Keratinocyte (primary cell): ENCODE results near the gene DLG2. TPM values are rescaled to one million over a fixed set of nuclear protein-coding genes. Genes with fewer than 3 reads are reported as not detected.

ENCODE experiments used
- DNase-seq: peaks from one replicate; pipeline ENCODE4 v3.0.0-alpha.2; 2011; ENCODE audit warnings: low read depth, missing footprints, low spot score
- FAIRE-seq: peaks from 2 replicates; lab custom pipeline; 2011; peaks lifted over from hg19 to GRCh38; lab: Jason Lieb, UNC
- H2AFZ ChIP-seq: 2 replicates; pipeline ENCODE4 v1.6.0; 2012; ENCODE audit warnings: low read length, control low read depth, inconsistent platforms; ENCODE audit not compliant: control insufficient read depth
- H3K27ac ChIP-seq: 2 replicates; pipeline ENCODE4 v1.5.1; 2011; ENCODE audit warnings: low read length; ENCODE audit not compliant: control insufficient read depth, insufficient read depth
- H3K27me3 ChIP-seq: 3 replicates; pipeline ENCODE4 v1.6.0; 2011; ENCODE audit warnings: low read length; ENCODE audit not compliant: control insufficient read depth, insufficient read depth; ENCODE audit errors: extremely low read depth
- H3K36me3 ChIP-seq, 2 experiments: 2 replicates in 1 of 2; 3 replicates in 1 of 2; pipeline ENCODE4 v1.5.1; 2011; ENCODE audit warnings: low read length in 2 of 2, mild to moderate bottlenecking in 1 of 2; ENCODE audit not compliant: control insufficient read depth in 2 of 2, insufficient read depth in 2 of 2; ENCODE audit errors: extremely low read depth in 1 of 2
- H3K4me1 ChIP-seq: 3 replicates; pipeline ENCODE4 v1.5.1; 2011; ENCODE audit warnings: low read length; ENCODE audit not compliant: control insufficient read depth, insufficient read depth; ENCODE audit errors: extremely low read depth
- H3K4me2 ChIP-seq: 3 replicates; pipeline ENCODE4 v1.6.0; 2011; ENCODE audit warnings: low read depth, low read length; ENCODE audit not compliant: control insufficient read depth, insufficient read depth; ENCODE audit errors: extremely low read depth
- H3K4me3 ChIP-seq, 3 experiments: fragments of 200-600 bp in 1 of 3; sonication (generic) in 1 of 3; 2 replicates in 2 of 3; 3 replicates in 1 of 3; pipeline ENCODE4 v1.5.1; 2011 to 2016; ENCODE audit warnings: low read length in 3 of 3, mild to moderate bottlenecking in 3 of 3, control low read depth in 2 of 3, inconsistent platforms in 1 of 3, low read depth in 1 of 3, mixed read lengths in 1 of 3, mixed run types in 1 of 3, moderate library complexity in 1 of 3; ENCODE audit not compliant: control insufficient read depth in 2 of 3, insufficient read depth in 2 of 3; ENCODE audit errors: extremely low read depth in 1 of 3
- H3K79me2 ChIP-seq: 2 replicates; pipeline ENCODE4 v1.6.0; 2012; ENCODE audit warnings: low read length; ENCODE audit not compliant: control insufficient read depth, insufficient read depth
- H3K9ac ChIP-seq: 3 replicates; pipeline ENCODE4 v1.6.0; 2011; ENCODE audit warnings: low read length; ENCODE audit not compliant: control insufficient read depth, insufficient read depth; ENCODE audit errors: extremely low read depth
- H3K9me1 ChIP-seq: 3 replicates; pipeline ENCODE4 v1.6.0; 2011; ENCODE audit warnings: low read length; ENCODE audit not compliant: control insufficient read depth, insufficient read depth; ENCODE audit errors: extremely low read depth
- H3K9me3 ChIP-seq: 2 replicates; pipeline ENCODE4 v1.5.1; 2012; ENCODE audit warnings: low read depth, low read length; ENCODE audit not compliant: control insufficient read depth
- H4K20me1 ChIP-seq: 3 replicates; pipeline ENCODE4 v1.6.0; 2011; ENCODE audit warnings: low read length; ENCODE audit not compliant: control insufficient read depth, insufficient read depth; ENCODE audit errors: extremely low read depth
- CTCF ChIP-seq, 3 experiments: IDR thresholded peaks in 1 of 3; conservative IDR thresholded peaks in 1 of 3; optimal IDR thresholded peaks in 1 of 3; 2 replicates in 2 of 3; 3 replicates in 1 of 3; pipeline versions ENCODE3 to v1.5.1; 2011; ENCODE audit warnings: low read length in 3 of 3, mild to moderate bottlenecking in 3 of 3, moderate library complexity in 2 of 3, control low read depth in 1 of 3, inconsistent platforms in 1 of 3; ENCODE audit not compliant: insufficient read depth in 2 of 3; ENCODE audit errors: extremely low read depth in 1 of 3
- EZH2 ChIP-seq: IDR thresholded peaks from one replicate; pipeline ENCODE4 v1.6.1; 2012; ENCODE audit warnings: inconsistent platforms, mild to moderate bottlenecking, low read length, moderate library complexity
- dilution Hi-C: fragments of 300-500 bp; cut with MboI; formaldehyde crosslinking; loops from one replicate; pipeline ENCODE4 v1.7.0; 2020; ENCODE audit warnings: low sequenced_read_pairs; ENCODE audit not compliant: extremely low pct_ligation_motif_present
- polyA plus RNA-seq, 5 experiments: library from polyadenylated mRNA; depleted of rRNA in 3 of 5; stranded (reverse) in 3 of 5; stranded (forward) in 1 of 5; unstranded in 1 of 5; fragments of >200 nt; gene quantifications; 1 replicate in 1 of 5; 2 replicates in 3 of 5; 3 replicates in 1 of 5; pipeline versions ENCODE4 v1.2.1 to v1.2.3, GENCODE V29; 2011 to 2012; ENCODE audit warnings: missing spikeins in 2 of 5, low read depth in 1 of 5, low replicate concordance in 1 of 5

DLG2 gene
- polyA plus RNA-seq, 1 donor (not counting 4 experiments of a cell fraction or from before 2014, with no cell fraction given), result 0.55 TPM

GRCh38 chr11:83914995-83915394 lies 1712.1 kb downstream of the DLG2 start:
- H3K9ac ChIP-seq, result no peak overlapping the region
- H3K9me3 ChIP-seq, result no peaks in the 10 kb centered on the region
- H3K4me3 ChIP-seq, result no peak overlapping the region
- H4K20me1 ChIP-seq, result no peaks in the 10 kb centered on the region
- H3K27me3 ChIP-seq, result no peaks in the 10 kb centered on the region
- no peaks in the 10 kb centered on the region for H3K36me3 ChIP-seq
- FAIRE-seq (no peak), DNase-seq (no peak)
- TF ChIP-seq CTCF (optimal IDR thresholded peaks at IDR 0.05 in 1 of 3, IDR thresholded peaks at IDR 0.05 in 1 of 3, conservative IDR thresholded peaks at IDR 0.05 in 1 of 3; ENCODE audit: extremely low read depth in 1 of 3, insufficient read depth in 2 of 3, low read length in 3 of 3) (no peak), EZH2 (no peak)
- no peaks in the 10 kb centered on the region for H3K79me2 ChIP-seq
- dilution Hi-C loops, result no loop called here
- no peak overlapping the region for H2AFZ ChIP-seq
- no peaks in the 10 kb centered on the region for H3K4me1 ChIP-seq
- H3K27ac ChIP-seq, result no peak overlapping the region
- H3K9me1 ChIP-seq, result no peaks in the 10 kb centered on the region
- no peak overlapping the region for H3K4me2 ChIP-seq

GRCh38 chr11:83909579-83910534 lies 1717.3 kb downstream of the DLG2 start:
- no peak overlapping the region for H3K27ac ChIP-seq
- no peak overlapping the region for H3K4me2 ChIP-seq
- H3K4me1 ChIP-seq, result no peaks in the 10 kb centered on the region
- no peak overlapping the region for H3K9ac ChIP-seq
- DNase-seq (no peak), FAIRE-seq (no peak)
- no peaks in the 10 kb centered on the region for H4K20me1 ChIP-seq
- no peaks in the 10 kb centered on the region for H3K9me1 ChIP-seq
- H3K36me3 ChIP-seq, result no peaks in the 10 kb centered on the region
- H3K79me2 ChIP-seq, result no peaks in the 10 kb centered on the region
- no peaks in the 10 kb centered on the region for H3K9me3 ChIP-seq
- no peak for TF ChIP-seq CTCF (optimal IDR thresholded peaks at IDR 0.05 in 1 of 3, IDR thresholded peaks at IDR 0.05 in 1 of 3, conservative IDR thresholded peaks at IDR 0.05 in 1 of 3; ENCODE audit: extremely low read depth in 1 of 3, insufficient read depth in 2 of 3, low read length in 3 of 3)
- TF ChIP-seq EZH2, result no peak
- H2AFZ ChIP-seq, result no peak overlapping the region
- H3K4me3 ChIP-seq, result no peak overlapping the region
- no peaks in the 10 kb centered on the region for H3K27me3 ChIP-seq
- dilution Hi-C loops, result no loop called here
